ENCODE data around the gene TYRO3.

GRCh38 chr15:41535544-41535943, 23.5 kb upstream of the TYRO3 start:
- TF ChIP-seq, protein P1, sequence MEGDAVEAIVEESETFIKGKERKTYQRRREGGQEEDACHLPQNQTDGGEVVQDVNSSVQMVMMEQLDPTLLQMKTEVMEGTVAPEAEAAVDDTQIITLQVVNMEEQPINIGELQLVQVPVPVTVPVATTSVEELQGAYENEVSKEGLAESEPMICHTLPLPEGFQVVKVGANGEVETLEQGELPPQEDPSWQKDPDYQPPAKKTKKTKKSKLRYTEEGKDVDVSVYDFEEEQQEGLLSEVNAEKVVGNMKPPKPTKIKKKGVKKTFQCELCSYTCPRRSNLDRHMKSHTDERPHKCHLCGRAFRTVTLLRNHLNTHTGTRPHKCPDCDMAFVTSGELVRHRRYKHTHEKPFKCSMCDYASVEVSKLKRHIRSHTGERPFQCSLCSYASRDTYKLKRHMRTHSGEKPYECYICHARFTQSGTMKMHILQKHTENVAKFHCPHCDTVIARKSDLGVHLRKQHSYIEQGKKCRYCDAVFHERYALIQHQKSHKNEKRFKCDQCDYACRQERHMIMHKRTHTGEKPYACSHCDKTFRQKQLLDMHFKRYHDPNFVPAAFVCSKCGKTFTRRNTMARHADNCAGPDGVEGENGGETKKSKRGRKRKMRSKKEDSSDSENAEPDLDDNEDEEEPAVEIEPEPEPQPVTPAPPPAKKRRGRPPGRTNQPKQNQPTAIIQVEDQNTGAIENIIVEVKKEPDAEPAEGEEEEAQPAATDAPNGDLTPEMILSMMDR (IDR thresholded peaks at IDR 0.05) = no peak
- no peak for TF ChIP-seq POLR2AphosphoS5 (IDR thresholded peaks at IDR 0.05)
